Measurements from ENCODE around the gene CHRNB2. TPM values are rescaled to one million over a fixed set of nuclear protein-coding genes. Genes with fewer than 3 reads are reported as not detected.
A peak's percentile ranks its signal among the peaks of the same experiment; 100 is the strongest.

Gene CHRNB2
- total RNA-seq, 6 donors from 2014 or later, result 0.15 TPM; not detected in 5

DNA sequence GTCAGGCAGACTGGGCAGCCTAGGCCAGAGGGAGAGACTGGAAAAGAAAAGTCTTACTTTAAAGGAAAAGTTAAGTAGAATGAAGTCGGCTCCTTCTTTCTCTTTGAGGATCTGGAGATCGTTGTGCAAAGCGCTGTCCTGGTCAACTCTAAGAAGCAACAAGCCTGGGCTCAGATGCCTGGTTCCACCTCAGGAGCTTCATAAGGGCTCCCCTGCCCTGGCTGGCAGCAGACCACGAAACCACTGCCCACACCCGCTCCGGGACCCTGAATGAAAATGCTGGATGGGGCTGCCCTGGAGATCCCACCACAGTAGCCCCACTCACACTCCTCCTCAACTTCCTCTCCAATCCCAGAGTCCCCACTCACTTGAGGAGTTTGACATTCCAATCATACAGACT lies 15.5 kb upstream of the CHRNB2 start:
- Histone ChIP-seq H3K36me3 (peaks cover 63 to 77% (median 70%) of the 10 kb centered on the region in 4 donors), H3K4me1 (peaks cover 2 to 32% (median 25%) of the 10 kb centered on the region in 4 donors), H3K4me3 (no peak overlapping the region), H3K9me3 (no peaks in the 10 kb centered on the region), H3K27ac (no peak overlapping the region), H3K27me3 (no peaks in the 10 kb centered on the region)
- no peak for ATAC-seq (ENCODE audit: low FRiP score in 2 of 2)
- DNase-seq, result no peak
- TF ChIP-seq POLR2A (IDR thresholded peaks at IDR 0.05), result no peak
- TF ChIP-seq EP300 (IDR thresholded peaks at IDR 0.05), result no peak
- TF ChIP-seq POLR2AphosphoS5 (IDR thresholded peaks at IDR 0.05), result no peak
- no peak for TF ChIP-seq CTCF (IDR thresholded peaks at IDR 0.05)
- 92 to 96% methylated on average over 6 of the region's 6 CpGs for WGBS, 2 donors

DNA sequence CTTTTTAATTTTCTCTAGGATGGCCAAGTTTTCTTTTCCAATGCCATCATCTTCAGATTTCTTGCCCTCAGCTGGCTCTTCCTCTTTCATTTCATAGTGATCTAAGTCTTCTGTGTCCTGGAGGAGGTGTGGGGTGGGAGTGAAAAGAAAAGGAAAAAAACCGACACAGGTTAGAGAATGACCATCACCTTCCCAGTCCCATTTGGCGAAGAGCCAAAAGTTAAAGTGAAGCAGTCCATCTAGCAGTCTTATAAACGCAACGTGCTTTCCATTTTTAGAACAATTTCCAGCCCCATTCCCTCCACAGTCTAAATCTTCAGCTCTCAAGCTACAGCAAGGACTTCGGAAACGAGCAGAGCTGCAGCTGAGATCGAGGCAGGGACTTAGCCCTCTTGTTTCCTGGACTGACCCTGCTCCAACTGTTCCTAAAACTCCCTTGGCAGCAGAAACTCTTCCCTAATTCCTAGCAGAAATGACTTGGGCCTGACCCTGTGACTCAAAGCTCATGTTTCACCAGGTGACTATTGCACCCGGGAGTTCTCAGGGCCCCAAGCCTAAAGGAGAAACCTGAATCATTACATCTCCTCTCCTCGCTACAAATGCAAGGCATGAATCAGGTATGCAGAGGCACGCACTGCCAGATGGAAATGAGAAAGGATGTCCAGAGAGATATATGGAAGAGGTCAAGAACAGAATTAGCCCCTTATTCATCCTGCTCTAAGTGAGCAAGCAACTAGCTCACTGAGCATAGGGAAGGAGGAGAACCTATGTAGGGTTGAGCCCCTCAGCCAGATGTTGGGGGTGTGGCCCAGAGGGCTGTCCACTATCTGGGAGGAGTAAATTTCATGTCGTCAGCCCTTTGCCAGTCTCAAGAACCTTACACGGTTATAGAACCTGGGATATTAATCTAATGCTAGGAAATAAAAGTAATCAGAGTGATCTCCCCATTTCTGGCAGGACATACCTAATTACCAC lies 14.2 kb upstream of the CHRNB2 start:
- H3K27me3 ChIP-seq, result no peaks in the 10 kb centered on the region
- no peak for ATAC-seq (ENCODE audit: low FRiP score in 2 of 2)
- H3K27ac ChIP-seq, result no peak overlapping the region
- H3K36me3 ChIP-seq, result peaks cover 63 to 77% (median 70%) of the 10 kb centered on the region in 4 donors
- no peak overlapping the region for H3K4me3 ChIP-seq
- H3K9me3 ChIP-seq, result no peaks in the 10 kb centered on the region
- H3K4me1 ChIP-seq, result peaks cover 8 to 39% (median 26%) of the 10 kb centered on the region in 4 donors
- TF ChIP-seq POLR2A (IDR thresholded peaks at IDR 0.05) (no peak), POLR2AphosphoS5 (IDR thresholded peaks at IDR 0.05) (no peak)
- WGBS, 2 donors, result 75 to 80% methylated on average over 12 of the region's 12 CpGs
- DNase-seq, result no peak

DNA sequence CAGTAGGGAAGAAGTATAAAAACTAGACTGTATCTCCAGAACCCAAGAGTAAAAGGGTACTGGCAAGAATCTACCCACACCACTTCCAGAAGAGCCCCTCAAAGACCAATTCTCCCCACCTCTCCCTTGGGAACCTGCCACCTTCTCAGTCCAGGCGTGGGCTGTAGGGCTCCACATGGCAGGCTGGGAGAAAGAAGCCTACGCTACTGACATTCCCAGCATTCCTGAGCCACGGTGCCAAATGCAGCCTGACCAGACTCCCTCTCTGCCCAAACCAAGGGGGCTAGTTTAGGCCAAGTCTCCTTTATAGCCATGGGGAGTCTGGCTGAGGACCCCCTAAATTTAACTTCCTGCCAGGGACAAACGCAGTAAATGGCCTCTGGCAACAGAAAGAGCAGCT lies 11.2 kb upstream of the CHRNB2 start:
- no peaks in the 10 kb centered on the region for H3K27me3 ChIP-seq
- no peak for ATAC-seq (ENCODE audit: low FRiP score in 2 of 2)
- peak overlapping the region; percentile 0 to 97 (median 4) for H3K27ac ChIP-seq
- peaks cover 42 to 46% (median 45%) of the 10 kb centered on the region in 4 donors for H3K36me3 ChIP-seq
- no peaks in the 10 kb centered on the region for H3K9me3 ChIP-seq
- no peak for TF ChIP-seq POLR2A (IDR thresholded peaks at IDR 0.05)
- no peak for TF ChIP-seq POLR2AphosphoS5 (IDR thresholded peaks at IDR 0.05)
- no peak for TF ChIP-seq CTCF (IDR thresholded peaks at IDR 0.05)
- TF ChIP-seq EP300 (IDR thresholded peaks at IDR 0.05), result no peak
- DNase-seq, result no peak
- WGBS, 2 donors, result 27 to 50% methylated on average over 3 to 4 of the region's 4 CpGs
- peak overlapping the region in 3 of 4 donors; percentile 88 to 99 (median 99) for H3K4me3 ChIP-seq
- peaks cover 10 to 35% (median 22%) of the 10 kb centered on the region in 4 donors for H3K4me1 ChIP-seq

DNA sequence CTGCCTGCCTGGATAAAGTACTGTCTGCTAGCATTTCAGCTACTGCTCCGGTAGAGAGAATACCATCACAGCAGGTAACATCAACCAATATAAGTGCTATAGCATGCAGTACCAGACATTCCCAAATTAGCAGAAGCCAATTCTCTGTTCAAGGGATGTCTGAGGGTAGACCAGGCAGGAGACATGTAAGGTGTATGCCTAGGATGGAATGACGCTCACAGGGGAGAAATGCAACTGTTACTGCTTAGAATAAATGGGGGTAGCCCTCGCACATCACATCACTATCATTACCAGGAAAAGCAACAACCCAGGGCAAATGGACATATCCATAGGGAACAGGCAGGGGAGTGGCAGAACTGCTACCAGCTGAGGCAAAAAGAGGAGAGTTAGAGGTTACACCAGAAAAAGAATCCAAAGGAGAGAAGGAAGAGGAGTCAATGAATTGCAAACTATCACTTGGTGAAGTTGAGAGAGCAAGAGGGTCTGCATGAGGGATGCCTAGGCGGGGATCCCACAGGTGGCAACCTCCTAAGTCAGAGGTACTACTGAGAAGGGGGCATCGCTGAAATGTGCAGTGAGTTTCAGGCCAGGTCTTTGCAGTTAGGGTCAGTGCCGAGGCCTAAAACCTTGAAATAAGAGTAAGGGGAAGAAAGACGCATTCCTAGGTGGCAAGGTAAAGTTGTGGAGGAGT lies 10.2 kb upstream of the CHRNB2 start:
- DNase-seq (no peak), ATAC-seq (ENCODE audit: low FRiP score in 2 of 2) (no peak)
- H3K36me3 ChIP-seq, result peaks cover 33 to 36% (median 36%) of the 10 kb centered on the region in 4 donors
- peak overlapping the region; percentile 78 to 99 (median 94) for H3K4me3 ChIP-seq
- TF ChIP-seq POLR2AphosphoS5 (IDR thresholded peaks at IDR 0.05) (no peak), EP300 (IDR thresholded peaks at IDR 0.05) (no peak), POLR2A (IDR thresholded peaks at IDR 0.05) (no peak), CTCF (IDR thresholded peaks at IDR 0.05) (no peak)
- H3K27me3 ChIP-seq, result no peaks in the 10 kb centered on the region
- H3K27ac ChIP-seq, result peak overlapping the region; percentile 84 to 97 (median 91)
- H3K4me1 ChIP-seq, result peaks cover 10 to 35% (median 22%) of the 10 kb centered on the region in 4 donors
- WGBS, 2 donors, result 15 to 22% methylated on average over 7 of the region's 7 CpGs
- H3K9me3 ChIP-seq, result no peaks in the 10 kb centered on the region
